ENCODE measurements around the gene PDE3B. TPM values are rescaled to one million over a fixed set of nuclear protein-coding genes. Genes with fewer than 3 reads are reported as not detected.

The PDE3B gene
- total RNA-seq, 2 donors from 2014 or later = 21.1 to 23.4 TPM

DNA sequence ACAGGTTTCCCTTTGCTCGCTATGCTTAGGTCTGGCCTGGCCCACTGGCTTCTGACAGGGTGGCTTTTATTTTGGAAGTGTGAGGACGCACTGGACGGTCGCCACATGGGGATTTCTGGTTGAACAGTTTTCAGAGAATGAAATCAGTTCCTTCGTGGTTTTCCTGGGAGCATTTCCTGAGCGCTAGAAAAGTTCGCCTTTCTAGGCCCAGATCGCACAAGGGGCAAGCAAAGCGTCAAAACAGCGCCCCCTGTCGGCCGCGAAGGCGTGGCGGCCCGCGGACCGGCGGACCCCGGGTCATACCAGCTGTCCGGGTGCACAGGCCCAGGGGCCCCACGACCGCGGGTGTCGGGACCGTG is 261.1 kb downstream of the PDE3B start:
- Histone ChIP-seq H3K4me3 (peak overlapping the region; percentile 30 to 38), H3K27me3 (replicated peaks; ENCODE audit: insufficient read depth) (no peaks in the 10 kb centered on the region), H3K9me3 (no peaks in the 10 kb centered on the region), H3K27ac (no peak overlapping the region), H3K36me3 (no peaks in the 10 kb centered on the region), H3K4me1 (replicated peaks) (peaks cover 4% of the 10 kb centered on the region)
- TF ChIP-seq POLR2A (IDR thresholded peaks at IDR 0.05) (no peak), POLR2AphosphoS5 (IDR thresholded peaks at IDR 0.05) (no peak)
- TF ChIP-seq, protein P1, sequence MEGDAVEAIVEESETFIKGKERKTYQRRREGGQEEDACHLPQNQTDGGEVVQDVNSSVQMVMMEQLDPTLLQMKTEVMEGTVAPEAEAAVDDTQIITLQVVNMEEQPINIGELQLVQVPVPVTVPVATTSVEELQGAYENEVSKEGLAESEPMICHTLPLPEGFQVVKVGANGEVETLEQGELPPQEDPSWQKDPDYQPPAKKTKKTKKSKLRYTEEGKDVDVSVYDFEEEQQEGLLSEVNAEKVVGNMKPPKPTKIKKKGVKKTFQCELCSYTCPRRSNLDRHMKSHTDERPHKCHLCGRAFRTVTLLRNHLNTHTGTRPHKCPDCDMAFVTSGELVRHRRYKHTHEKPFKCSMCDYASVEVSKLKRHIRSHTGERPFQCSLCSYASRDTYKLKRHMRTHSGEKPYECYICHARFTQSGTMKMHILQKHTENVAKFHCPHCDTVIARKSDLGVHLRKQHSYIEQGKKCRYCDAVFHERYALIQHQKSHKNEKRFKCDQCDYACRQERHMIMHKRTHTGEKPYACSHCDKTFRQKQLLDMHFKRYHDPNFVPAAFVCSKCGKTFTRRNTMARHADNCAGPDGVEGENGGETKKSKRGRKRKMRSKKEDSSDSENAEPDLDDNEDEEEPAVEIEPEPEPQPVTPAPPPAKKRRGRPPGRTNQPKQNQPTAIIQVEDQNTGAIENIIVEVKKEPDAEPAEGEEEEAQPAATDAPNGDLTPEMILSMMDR (IDR thresholded peaks at IDR 0.05) = peak; percentile 70 to 90 (median 78)
- 13% methylated on average over 26 of the region's 26 CpGs for WGBS
- intact Hi-C loops (cut with DNase I) = loop anchor here (5.0 to 10.0 kb wide), 2 partner anchors 170 to 367 kb away; partner anchors contain the start of gene CALCB
- peak; percentile 55 for DNase-seq (ENCODE audit: low spot score)

DNA sequence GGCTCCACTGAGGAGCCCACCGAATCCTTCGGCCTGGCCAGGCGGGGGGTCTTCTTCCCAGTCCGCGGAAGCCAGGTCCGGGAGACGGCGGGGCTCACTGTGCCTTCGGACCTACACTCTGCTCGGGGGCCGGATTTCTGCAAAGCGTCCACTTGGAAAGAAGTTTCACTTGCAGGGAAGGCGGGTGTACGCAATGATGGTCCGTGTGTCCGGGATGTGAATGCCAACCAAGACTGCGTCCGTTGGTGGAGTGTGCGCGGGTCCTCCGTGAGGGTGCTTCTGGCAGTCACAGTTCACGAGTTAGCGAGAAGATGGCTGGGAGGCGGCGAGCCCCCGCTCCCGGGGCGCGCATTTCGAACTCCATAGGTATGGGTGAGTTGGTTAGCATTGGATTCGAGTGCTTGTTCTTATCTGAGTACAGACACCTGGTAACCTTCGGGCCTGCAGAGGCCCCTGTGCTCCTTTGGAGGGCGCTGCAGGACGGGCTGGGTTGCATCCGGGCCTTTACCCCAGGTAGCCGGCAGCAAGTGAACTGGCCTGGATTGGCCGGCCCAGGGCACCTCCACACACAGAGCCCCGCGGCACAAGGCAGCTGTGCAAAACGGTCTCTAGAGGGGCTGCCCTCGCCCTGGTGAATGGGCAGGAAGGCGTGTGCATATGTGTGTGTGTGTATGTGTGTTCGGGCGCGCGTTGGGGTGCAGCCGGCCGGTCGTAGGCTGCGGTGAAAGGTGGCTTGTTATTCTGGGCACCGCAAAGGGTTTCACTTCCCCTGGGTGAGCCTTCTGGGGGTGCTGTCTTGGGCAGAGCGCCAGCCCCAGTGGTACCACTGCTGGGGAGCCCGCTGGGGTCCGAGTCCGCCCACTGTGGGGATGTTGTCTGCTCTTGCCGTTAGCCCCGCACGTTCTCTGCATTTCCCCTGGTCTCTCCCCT is 261.8 kb downstream of the PDE3B start:
- H3K27ac ChIP-seq = no peak overlapping the region
- DNase-seq (ENCODE audit: low spot score) = peak; percentile 19

DNA sequence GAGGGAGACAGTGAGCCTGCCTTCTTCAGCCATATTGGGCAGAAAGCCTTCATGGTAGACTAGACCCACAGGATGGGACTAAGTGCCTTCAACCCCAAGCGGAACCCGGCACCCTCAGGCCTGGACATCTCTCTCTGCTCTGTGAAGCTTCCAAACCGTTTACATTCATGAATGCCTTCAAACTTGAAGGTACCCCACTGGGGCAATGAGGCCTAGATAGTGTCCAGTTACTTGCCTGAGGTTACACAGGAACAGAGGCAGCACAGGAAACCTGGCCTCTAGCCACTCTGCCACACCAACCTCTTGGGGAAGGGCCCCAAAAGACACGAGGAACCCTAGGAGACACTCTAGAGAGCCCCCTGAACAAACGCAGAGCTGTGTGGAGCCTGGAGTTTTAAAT is 263.0 kb downstream of the PDE3B start:
- Histone ChIP-seq H3K27me3 (replicated peaks; ENCODE audit: insufficient read depth) (no peaks in the 10 kb centered on the region), H3K27ac (no peak overlapping the region), H3K4me3 (no peak overlapping the region), H3K9me3 (no peaks in the 10 kb centered on the region), H3K4me1 (replicated peaks) (peaks cover 4% of the 10 kb centered on the region), H3K36me3 (no peaks in the 10 kb centered on the region)
- whole genome bisulfite sequencing = 90% methylated on average over 5 of the region's 5 CpGs
- DNase-seq (ENCODE audit: low spot score) = no peak
- intact Hi-C loops (cut with DNase I) = loop anchor here (5.0 to 10.0 kb wide), 2 partner anchors 168 to 369 kb away; partner anchors contain the start of gene CALCB
- TF ChIP-seq, protein P1 (IDR thresholded peaks at IDR 0.05) = no peak
- no peak for TF ChIP-seq POLR2A (IDR thresholded peaks at IDR 0.05)
- no peak for TF ChIP-seq POLR2AphosphoS5 (IDR thresholded peaks at IDR 0.05)

More for the DNA sequence above, 261.8 kb downstream of the PDE3B start:
- H3K9me3 ChIP-seq = no peaks in the 10 kb centered on the region
- peak overlapping the region; percentile 30 to 38 for H3K4me3 ChIP-seq
- peaks cover 4% of the 10 kb centered on the region for H3K4me1 ChIP-seq (replicated peaks)
- 17% methylated on average over 58 of the region's 58 CpGs for WGBS
- intact Hi-C loops (cut with DNase I) = loop anchor here (5.0 to 10.0 kb wide), 2 partner anchors 169 to 368 kb away; partner anchors contain the start of gene CALCB
- TF ChIP-seq POLR2A (IDR thresholded peaks at IDR 0.05) (no peak), POLR2AphosphoS5 (IDR thresholded peaks at IDR 0.05) (no peak)
- TF ChIP-seq, protein P1 (IDR thresholded peaks at IDR 0.05) = no peak
- no peaks in the 10 kb centered on the region for H3K36me3 ChIP-seq
- H3K27me3 ChIP-seq (replicated peaks; ENCODE audit: insufficient read depth) = no peaks in the 10 kb centered on the region

GRCh38 chr11:14906993-14907392 is 263.4 kb downstream of the PDE3B start:
- Histone ChIP-seq H3K4me3 (no peak overlapping the region), H3K27me3 (replicated peaks; ENCODE audit: insufficient read depth) (no peaks in the 10 kb centered on the region), H3K4me1 (replicated peaks) (peaks cover 4% of the 10 kb centered on the region), H3K36me3 (no peaks in the 10 kb centered on the region), H3K27ac (no peak overlapping the region), H3K9me3 (no peaks in the 10 kb centered on the region)
- no peak for DNase-seq (ENCODE audit: low spot score)
- no peak for TF ChIP-seq POLR2AphosphoS5 (IDR thresholded peaks at IDR 0.05)
- TF ChIP-seq, protein P1 (IDR thresholded peaks at IDR 0.05) = no peak
- TF ChIP-seq POLR2A (IDR thresholded peaks at IDR 0.05) = no peak
- WGBS = 89% methylated on average over 6 of the region's 6 CpGs
- intact Hi-C loops (cut with DNase I) = loop anchor here (5.0 to 10.0 kb wide), 2 partner anchors 168 to 370 kb away; partner anchors contain the start of gene CALCB

Measured in prostate gland (tissue), 2 donors.